ENCODE measurements around the gene CD36.

DNA sequence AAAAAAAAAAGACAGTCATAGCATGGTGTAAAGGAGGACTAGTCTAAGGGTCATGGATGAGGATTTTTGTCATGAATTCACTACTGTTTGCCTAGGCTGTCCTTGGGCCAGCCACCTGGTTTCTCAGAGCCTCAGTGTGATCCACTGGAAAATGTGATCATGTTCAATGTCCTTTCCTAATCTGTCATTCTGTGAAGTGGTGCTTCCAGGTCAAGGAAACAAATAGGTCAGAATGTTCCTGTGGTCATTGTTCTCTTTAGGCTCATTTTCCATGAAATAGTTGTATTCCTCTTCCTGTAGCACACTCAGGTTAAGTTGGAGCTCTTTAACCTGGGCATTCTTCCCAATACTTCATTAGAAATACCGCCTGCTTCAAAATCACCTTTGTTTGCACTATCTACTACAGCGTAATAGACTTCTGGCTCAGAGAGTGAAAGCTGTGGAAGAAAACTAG, 16.5 kb downstream of the CD36 start:
- TF ChIP-seq, protein P1, sequence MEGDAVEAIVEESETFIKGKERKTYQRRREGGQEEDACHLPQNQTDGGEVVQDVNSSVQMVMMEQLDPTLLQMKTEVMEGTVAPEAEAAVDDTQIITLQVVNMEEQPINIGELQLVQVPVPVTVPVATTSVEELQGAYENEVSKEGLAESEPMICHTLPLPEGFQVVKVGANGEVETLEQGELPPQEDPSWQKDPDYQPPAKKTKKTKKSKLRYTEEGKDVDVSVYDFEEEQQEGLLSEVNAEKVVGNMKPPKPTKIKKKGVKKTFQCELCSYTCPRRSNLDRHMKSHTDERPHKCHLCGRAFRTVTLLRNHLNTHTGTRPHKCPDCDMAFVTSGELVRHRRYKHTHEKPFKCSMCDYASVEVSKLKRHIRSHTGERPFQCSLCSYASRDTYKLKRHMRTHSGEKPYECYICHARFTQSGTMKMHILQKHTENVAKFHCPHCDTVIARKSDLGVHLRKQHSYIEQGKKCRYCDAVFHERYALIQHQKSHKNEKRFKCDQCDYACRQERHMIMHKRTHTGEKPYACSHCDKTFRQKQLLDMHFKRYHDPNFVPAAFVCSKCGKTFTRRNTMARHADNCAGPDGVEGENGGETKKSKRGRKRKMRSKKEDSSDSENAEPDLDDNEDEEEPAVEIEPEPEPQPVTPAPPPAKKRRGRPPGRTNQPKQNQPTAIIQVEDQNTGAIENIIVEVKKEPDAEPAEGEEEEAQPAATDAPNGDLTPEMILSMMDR (conservative IDR thresholded peaks at IDR 0.05 in 1 of 2, IDR thresholded peaks at IDR 0.05 in 1 of 2; ENCODE audit: extremely low read depth in 1 of 2, insufficient read depth in 1 of 2, low read depth in 1 of 2, low read length in 2 of 2): no peak
- no peak for TF ChIP-seq EZH2 (IDR thresholded peaks at IDR 0.05; ENCODE audit: borderline replicate concordance, low read length)
